GM19328 (cell line): Measurements from ENCODE around the gene ADRB1.

Experiments
- ATAC-seq: cut with Tn5 transposase; IDR thresholded peaks from one replicate; pipeline ENCODE4 v1.9.1; 2021; ENCODE audit warnings: mild to moderate bottlenecking, moderate library complexity; ENCODE audit not compliant: unreplicated experiment

Gene ADRB1

GRCh38 chr10:114052255-114052654 is 8.6 kb downstream of the ADRB1 start:
- ATAC-seq: no peak

GRCh38 chr10:114053946-114054345 is 10.3 kb downstream of the ADRB1 start:
- ATAC-seq: no peak

- ATAC-seq: no peak
Measured at GRCh38 chr10:114057855-114058254, 14.2 kb downstream of the ADRB1 start.

GRCh38 chr10:114058297-114058696 is 14.6 kb downstream of the ADRB1 start:
- no peak for ATAC-seq

- no peak for ATAC-seq
Measured at GRCh38 chr10:114059561-114059960, 15.9 kb downstream of the ADRB1 start.

- ATAC-seq: no peak
Measured at GRCh38 chr10:114060456-114060855, 16.8 kb downstream of the ADRB1 start.

GRCh38 chr10:114061148-114061547 is 17.5 kb downstream of the ADRB1 start:
- ATAC-seq: no peak

- ATAC-seq: no peak
Measured at GRCh38 chr10:114061789-114062188, 18.1 kb downstream of the ADRB1 start.

- no peak for ATAC-seq
Measured at GRCh38 chr10:114064151-114065048, 20.7 kb downstream of the ADRB1 start.

- no peak for ATAC-seq
Measured at GRCh38 chr10:114065049-114065435, 21.4 kb downstream of the ADRB1 start.

GRCh38 chr10:114068054-114068707 is 24.5 kb downstream of the ADRB1 start:
- ATAC-seq: no peak

GRCh38 chr10:114070710-114071109 is 27.0 kb downstream of the ADRB1 start:
- ATAC-seq: no peak

- no peak for ATAC-seq
Measured at GRCh38 chr10:114071178-114071577, 27.5 kb downstream of the ADRB1 start.

GRCh38 chr10:114073395-114074186 is 29.9 kb downstream of the ADRB1 start:
- ATAC-seq: no peak

- no peak for ATAC-seq
Measured at GRCh38 chr10:114075093-114075492, 31.4 kb downstream of the ADRB1 start.

GRCh38 chr10:114077347-114077746 is 33.7 kb downstream of the ADRB1 start:
- no peak for ATAC-seq

GRCh38 chr10:114077815-114078219 is 34.2 kb downstream of the ADRB1 start:
- ATAC-seq: no peak

GRCh38 chr10:114078346-114078745 is 34.7 kb downstream of the ADRB1 start:
- ATAC-seq: no peak

GRCh38 chr10:114079421-114079820 is 35.8 kb downstream of the ADRB1 start:
- no peak for ATAC-seq

- ATAC-seq: no peak
Measured at GRCh38 chr10:114081911-114082583, 38.4 kb downstream of the ADRB1 start.

- no peak for ATAC-seq
Measured at GRCh38 chr10:114083040-114083439, 39.4 kb downstream of the ADRB1 start.
